Left lung (tissue), 10 donors: Measurements from ENCODE around the gene NPBWR2. TPM values are rescaled to one million over a fixed set of nuclear protein-coding genes. Genes with fewer than 3 reads are reported as not detected.
A peak's percentile ranks its signal among the peaks of the same experiment; 100 is the strongest.
"Not testable (repeated sequence)": the region's sequence is repeated elsewhere in the genome, so short reads cannot be mapped to it uniquely, and the experiment has no call there.

ENCODE experiments used
- ATAC-seq: fragments of 200-7000 bp; cut with Tn5 transposase; one replicate; pipeline ENCODE4 v1.9.1; 2020; ENCODE audit warnings: moderate library complexity
- DNase-seq, 4 donors: peaks; one replicate each; pipeline ENCODE4 v3.0.0-alpha.2; 2013 to 2020
- H3K27ac ChIP-seq, 2 donors: fragments of 200-600 bp; sonication (generic) in 1 of 2; one replicate each; pipeline versions ENCODE4 v1.5.0 to v1.8.0; 2020 to 2021
- H3K27me3 ChIP-seq, 2 donors: fragments of 200-600 bp; sonication (generic) in 1 of 2; one replicate each; pipeline versions ENCODE4 v1.5.0 to v1.8.0; 2020 to 2021
- H3K36me3 ChIP-seq, 2 donors: fragments of 200-600 bp; sonication (generic) in 1 of 2; one replicate each; pipeline versions ENCODE4 v1.5.0 to v1.8.0; 2020 to 2021
- H3K4me1 ChIP-seq, 2 donors: fragments of 200-600 bp; one replicate each; pipeline ENCODE4 v1.8.0; 2021
- H3K4me3 ChIP-seq, 2 donors: fragments of 200-600 bp; sonication (generic) in 1 of 2; one replicate each; pipeline versions ENCODE4 v1.5.0 to v1.8.0; 2020 to 2021; ENCODE audit warnings: mild to moderate bottlenecking in 1 of 2
- H3K9me3 ChIP-seq, 2 donors: fragments of 200-600 bp; sonication (generic) in 1 of 2; one replicate each; pipeline versions ENCODE4 v1.5.0 to v1.8.0; 2020 to 2021
- CTCF ChIP-seq, 2 donors: fragments of 200-600 bp; sonication (generic) in 1 of 2; IDR thresholded peaks; one replicate each; pipeline versions ENCODE4 v1.5.0 to v1.8.0; 2021; ENCODE audit warnings: antibody characterized with exemption in 2 of 2
- intact Hi-C, 2 donors: fragments of 100-400 bp; cut with DNase I; formaldehyde crosslinking; loops; one replicate each; pipeline versions ENCODE4 v1.11.2 to v1.14.2; 2022
- polyA plus RNA-seq, 6 donors: library from polyadenylated mRNA; unstranded; fragments of 120-200 nt; gene quantifications; one replicate each; pipeline ENCODE4 v1.2.1, GENCODE V29; 2013; ENCODE audit not compliant: insufficient read length in 6 of 6
- total RNA-seq, 2 donors: library from RNA; stranded (reverse); fragmentation: NEBNext Ultra II Directional; extraction: Animal tissue kit (Norgen Biotek cat#: 25700); gene quantifications; one replicate each; pipeline ENCODE4 v1.2.1, GENCODE V29; 2021
- donor health status: DM: no; HTN: yes; CAD: no.
- donor health status: DM: no; HTN: no; CAD: no.

NPBWR2 gene
- total and polyA plus RNA-seq, 8 donors = not detected

- no peaks in the 10 kb centered on the region for H3K4me1 ChIP-seq
- DNase-seq (peak in 2 of 4 donors; percentile 16 to 20), ATAC-seq (no peak)
- no peak overlapping the region for H3K27ac ChIP-seq
- no peak overlapping the region for H3K4me3 ChIP-seq
- H3K9me3 ChIP-seq = no peaks in the 10 kb centered on the region
- no peaks in the 10 kb centered on the region for H3K36me3 ChIP-seq
- no peak for TF ChIP-seq CTCF (IDR thresholded peaks at IDR 0.05)
- H3K27me3 ChIP-seq = peaks cover 0 to 25% of the 10 kb centered on the region in 2 donors
- intact Hi-C loops = no loop called here
These were observed 24.0 kb upstream of the NPBWR2 start for GRCh38 chr20:64131406-64131805.

- H3K4me1 ChIP-seq = no peaks in the 10 kb centered on the region
- no peaks in the 10 kb centered on the region for H3K36me3 ChIP-seq
- no peak overlapping the region for H3K4me3 ChIP-seq
- H3K9me3 ChIP-seq = no peaks in the 10 kb centered on the region
- ATAC-seq (no peak), DNase-seq (peak in 1 of 4 donors; percentile 22)
- no peak for TF ChIP-seq CTCF (IDR thresholded peaks at IDR 0.05)
- H3K27me3 ChIP-seq = peaks cover 0 to 25% of the 10 kb centered on the region in 2 donors
- intact Hi-C loops = no loop called here
- H3K27ac ChIP-seq = no peak overlapping the region
These were observed 23.5 kb upstream of the NPBWR2 start for GRCh38 chr20:64130876-64131275.

- H3K27me3 ChIP-seq = peaks cover 0 to 25% of the 10 kb centered on the region in 2 donors
- peak in 1 of 4 donors; percentile 5 for DNase-seq
- ATAC-seq = no peak
- intact Hi-C loops = no loop called here
- H3K4me1 ChIP-seq = no peaks in the 10 kb centered on the region
- H3K4me3 ChIP-seq = no peak overlapping the region
- no peaks in the 10 kb centered on the region for H3K9me3 ChIP-seq
- H3K36me3 ChIP-seq = no peaks in the 10 kb centered on the region
- no peak overlapping the region for H3K27ac ChIP-seq
- no peak for TF ChIP-seq CTCF (IDR thresholded peaks at IDR 0.05)
These were observed 22.9 kb upstream of the NPBWR2 start for GRCh38 chr20:64130271-64130670.

- intact Hi-C loops = no loop called here
- Histone ChIP-seq H3K9me3 (no peaks in the 10 kb centered on the region), H3K4me1 (no peaks in the 10 kb centered on the region), H3K36me3 (no peaks in the 10 kb centered on the region), H3K27ac (no peak overlapping the region), H3K4me3 (no peak overlapping the region), H3K27me3 (peaks cover 0 to 24% of the 10 kb centered on the region in 2 donors)
- DNase-seq (peak in 2 of 4 donors; percentile 14 to 61), ATAC-seq (no peak)
- TF ChIP-seq CTCF (IDR thresholded peaks at IDR 0.05) = no peak
These were observed 21.9 kb upstream of the NPBWR2 start for GRCh38 chr20:64129146-64129782.

GRCh38 chr20:64123517-64123916 lies 16.2 kb upstream of the NPBWR2 start:
- ATAC-seq, intact Hi-C loops: not testable (repeated sequence)
- H3K4me1 ChIP-seq = peaks cover 0 to 11% of the 10 kb centered on the region in 2 donors

GRCh38 chr20:64122927-64123326 lies 15.6 kb upstream of the NPBWR2 start:
- Histone ChIP-seq H3K4me1 (peaks cover 0 to 11% of the 10 kb centered on the region in 2 donors), H3K27me3 (peaks cover 0 to 17% of the 10 kb centered on the region in 2 donors)
- H3K4me3 ChIP-seq, H3K36me3 ChIP-seq, H3K27ac ChIP-seq, H3K9me3 ChIP-seq, DNase-seq, intact Hi-C loops, ATAC-seq: not testable (repeated sequence)

More at GRCh38 chr20:64123517-64123916, 16.2 kb upstream of the NPBWR2 start:
- not testable (repeated sequence) for H3K36me3 ChIP-seq, DNase-seq, H3K27ac ChIP-seq, H3K9me3 ChIP-seq, H3K4me3 ChIP-seq
- H3K27me3 ChIP-seq = peaks cover 0 to 18% of the 10 kb centered on the region in 2 donors
